GM12878 (cell line): Measurements from ENCODE around the gene TYR. TPM values are rescaled to one million over a fixed set of nuclear protein-coding genes. Genes with fewer than 3 reads are reported as not detected.
"Not testable (repeated sequence)": the region's sequence is repeated elsewhere in the genome, so short reads cannot be mapped to it uniquely, and the experiment has no call there.

Source experiments
- ATAC-seq: fragments of 200-7000 bp; cut with Tn5 transposase; 3 replicates; pipeline ENCODE4 v1.9.1; 2020; ENCODE audit warnings: mild to moderate bottlenecking, moderate library complexity
- BruUV-seq: library from RNA; stranded (reverse); fragments of 400-500 nt; replicated peaks from 2 replicates; lab custom pipeline; 2021; lab: Mats Ljungman, UMichigan
- CTCF ChIA-PET: fragments of 300-600 bp; sonication (Branson Sonifier 250); formaldehyde crosslinking; extraction: SDS; loops from one replicate; lab custom pipeline; 2021; ENCODE audit warnings: inconsistent platforms; lab: Yijun Ruan, JAX
- POLR2A ChIA-PET: fragments of 350-600 bp; formaldehyde crosslinking; extraction: SDS; loops from one replicate; lab custom pipeline; 2021; ENCODE audit warnings: inconsistent platforms; lab: Charles Lee
- RAD21 ChIA-PET: fragments of 300-600 bp; sonication (Branson Sonifier 250); formaldehyde crosslinking; loops from one replicate; lab custom pipeline; 2023; ENCODE audit warnings: antibody characterized with exemption; ENCODE audit not compliant: unreplicated experiment; lab: Charles Lee
- SMC1A ChIA-PET: fragments of 300-600 bp; sonication (Branson Sonifier 250); formaldehyde crosslinking; loops from one replicate; lab custom pipeline; 2023; ENCODE audit not compliant: unreplicated experiment, uncharacterized antibody; lab: Charles Lee
- DNase-seq: peaks from one replicate; pipeline ENCODE4 v3.0.0-alpha.2; 2011; ENCODE audit warnings: low read depth, low spot score
- FAIRE-seq: peaks from 3 replicates; lab custom pipeline; 2011; peaks lifted over from hg19 to GRCh38; lab: Jason Lieb, UNC
- H2AFZ ChIP-seq: 2 replicates; pipeline ENCODE4 v1.6.0; 2011; ENCODE audit warnings: low read depth, low read length, control low read depth; ENCODE audit not compliant: control insufficient read depth
- H3K27ac ChIP-seq: 2 replicates; pipeline ENCODE4 v1.5.1; 2011; ENCODE audit warnings: control low read depth; ENCODE audit not compliant: control insufficient read depth, insufficient read depth
- H3K27me3 ChIP-seq, 2 experiments: replicated peaks in 1 of 2; 2 replicates each; pipeline versions ENCODE4 v1.6.0 to v1.6.1; 2011; ENCODE audit warnings: low read length in 1 of 2; ENCODE audit not compliant: control insufficient read depth in 2 of 2, insufficient read depth in 2 of 2
- H3K36me3 ChIP-seq, 2 experiments: 2 replicates each; pipeline ENCODE4 v1.5.1; 2011; ENCODE audit warnings: low read length in 1 of 2; ENCODE audit not compliant: control insufficient read depth in 2 of 2, insufficient read depth in 2 of 2
- H3K4me1 ChIP-seq: 2 replicates; pipeline ENCODE4 v1.6.1; 2011; ENCODE audit warnings: mild to moderate bottlenecking, low read length, moderate library complexity, mixed read lengths; ENCODE audit not compliant: control insufficient read depth, insufficient read depth
- H3K4me2 ChIP-seq: 2 replicates; pipeline ENCODE4 v1.6.0; 2011; ENCODE audit warnings: control low read depth; ENCODE audit not compliant: control insufficient read depth, insufficient read depth
- H3K4me3 ChIP-seq: fragments of 200-600 bp; sonication (generic); 2 replicates; pipeline ENCODE4 v1.5.1; 2016
- H3K79me2 ChIP-seq: 2 replicates; pipeline ENCODE4 v1.6.0; 2011; ENCODE audit warnings: low read length; ENCODE audit not compliant: control insufficient read depth, insufficient read depth
- H3K9ac ChIP-seq: 2 replicates; pipeline ENCODE4 v1.8.0; 2011; ENCODE audit warnings: low read length, control low read depth, mixed read lengths; ENCODE audit not compliant: control insufficient read depth, insufficient read depth
- H3K9me3 ChIP-seq: replicated peaks from 3 replicates; pipeline ENCODE4 v1.5.1; 2011; ENCODE audit warnings: mild to moderate bottlenecking, low read length; ENCODE audit not compliant: control insufficient read depth, insufficient read depth
- H4K20me1 ChIP-seq: 2 replicates; pipeline ENCODE4 v1.6.0; 2011; ENCODE audit not compliant: control insufficient read depth, insufficient read depth
- WGBS: methylation state at CpG from one replicate; pipeline ENCODE4 v1.1.6; 2016; ENCODE audit warnings: low lambda C conversion rate; ENCODE audit not compliant: insufficient replicate concordance, insufficient coverage; ENCODE audit errors: missing lambda C conversion rate; 5-methylcytosine and 5-hydroxymethylcytosine counted together
- in situ Hi-C: fragments of 300-500 bp; cut with MboI; formaldehyde crosslinking; loops from 9 replicates; pipeline ENCODE4 v1.14.3; 2018; ENCODE audit warnings: mixed read lengths
- intact Hi-C: fragments of 100-400 bp; cut with micrococcal nuclease; formaldehyde crosslinking; loops from one replicate; pipeline ENCODE4 v1.14.2; 2022; ENCODE audit not compliant: unreplicated experiment
- polyA plus RNA-seq, 11 experiments: library from polyadenylated mRNA; depleted of rRNA in 4 of 11; unstranded in 6 of 11; stranded (reverse) in 5 of 11; fragments of >200 nt; fragmentation: Nextera tagmentation in 4 of 11; fragmentation: Illumina TruSeq in 1 of 11; extraction: Ambion mirVana in 4 of 11; extraction: Trizol in 1 of 11; gene quantifications; 1 replicate in 1 of 11; 2 replicates in 10 of 11; pipeline versions ENCODE4 v1.2.1 to v1.2.3, GENCODE V29; 2011 to 2016; ENCODE audit warnings: inconsistent platforms in 2 of 11, missing spikeins in 2 of 11, low read depth in 1 of 11
- total RNA-seq, 4 experiments: library from RNA; depleted of rRNA in 3 of 4; stranded (reverse); fragments of >200 nt in 3 of 4; fragmentation: Illumina TruSeq in 1 of 4; extraction: Trizol in 1 of 4; gene quantifications; 2 replicates each; pipeline versions ENCODE4 v1.2.1 to v1.2.3, GENCODE V29; 2013 to 2021

The TYR gene
- total and polyA plus RNA-seq, 10 of the 15 experiments (the other 5 are each of a cell fraction or from before 2014, with no cell fraction given), result not detected

DNA sequence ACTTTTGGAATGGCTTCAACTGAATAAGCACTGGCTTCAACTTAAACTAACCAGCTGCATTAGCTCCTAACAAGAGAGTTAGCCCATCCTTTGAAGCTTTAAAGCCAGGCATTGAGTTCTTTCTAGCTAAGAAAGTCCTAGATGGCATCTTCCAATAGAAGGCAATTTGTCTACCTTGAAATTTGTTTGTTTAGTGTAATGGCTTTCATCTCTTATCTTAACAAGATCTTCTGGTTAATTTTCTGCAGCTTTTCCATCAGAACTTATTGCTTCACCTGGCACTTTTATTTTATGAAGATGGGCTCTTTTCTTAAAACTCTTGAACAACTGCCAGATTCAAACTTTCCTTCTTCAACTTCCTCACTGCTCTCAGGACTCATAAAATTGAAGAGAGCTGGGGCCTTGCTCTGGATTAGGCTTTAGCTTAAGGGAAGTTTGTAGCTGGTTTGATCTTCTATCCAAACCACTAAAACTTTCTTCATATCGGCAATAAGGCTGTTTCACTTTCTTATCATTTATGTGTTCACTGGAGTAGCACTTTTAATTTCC is 94.9 kb downstream of the TYR start:
- intact Hi-C loops, H3K79me2 ChIP-seq, SMC1A ChIA-PET, H3K36me3 ChIP-seq, H3K27ac ChIP-seq, CTCF ChIA-PET, DNase-seq, H3K4me3 ChIP-seq, H3K4me1 ChIP-seq, H3K27me3 ChIP-seq, RAD21 ChIA-PET, H2AFZ ChIP-seq, H3K4me2 ChIP-seq, BruUV-seq, H3K9me3 ChIP-seq, POLR2A ChIA-PET, in situ Hi-C loops, H3K9ac ChIP-seq, FAIRE-seq, ATAC-seq, H4K20me1 ChIP-seq: not testable (repeated sequence)
- 0% methylated on average over 1 of the region's 1 CpG for WGBS

DNA sequence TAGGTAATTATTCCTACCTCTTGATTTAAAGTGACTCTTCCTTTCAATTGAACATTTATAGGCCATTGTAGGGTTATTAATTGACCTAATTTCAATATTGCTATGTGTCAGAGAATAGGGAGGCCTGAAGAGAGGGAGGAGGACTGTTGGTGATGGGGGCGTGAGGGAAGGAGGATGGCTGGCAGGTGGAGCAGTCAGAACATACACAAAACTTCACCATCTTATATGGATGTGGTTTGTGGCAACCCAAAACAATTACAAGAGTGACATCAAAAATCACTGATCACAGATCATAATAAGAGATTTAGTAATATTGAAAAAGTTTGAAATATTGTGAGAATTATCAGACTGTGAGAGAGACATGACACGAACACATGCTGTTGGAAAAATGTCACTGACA is 95.5 kb downstream of the TYR start:
- 0% methylated on average over 2 of the region's 2 CpGs for WGBS
- CTCF ChIA-PET, H4K20me1 ChIP-seq, intact Hi-C loops, H3K27me3 ChIP-seq, BruUV-seq, RAD21 ChIA-PET, H3K4me1 ChIP-seq, H2AFZ ChIP-seq, H3K9me3 ChIP-seq, ATAC-seq, H3K79me2 ChIP-seq, H3K27ac ChIP-seq, H3K9ac ChIP-seq, H3K4me3 ChIP-seq, H3K4me2 ChIP-seq, POLR2A ChIA-PET, FAIRE-seq, SMC1A ChIA-PET, DNase-seq, in situ Hi-C loops, H3K36me3 ChIP-seq: not testable (repeated sequence)
